ENCODE results near the gene MYO15B.

DNA sequence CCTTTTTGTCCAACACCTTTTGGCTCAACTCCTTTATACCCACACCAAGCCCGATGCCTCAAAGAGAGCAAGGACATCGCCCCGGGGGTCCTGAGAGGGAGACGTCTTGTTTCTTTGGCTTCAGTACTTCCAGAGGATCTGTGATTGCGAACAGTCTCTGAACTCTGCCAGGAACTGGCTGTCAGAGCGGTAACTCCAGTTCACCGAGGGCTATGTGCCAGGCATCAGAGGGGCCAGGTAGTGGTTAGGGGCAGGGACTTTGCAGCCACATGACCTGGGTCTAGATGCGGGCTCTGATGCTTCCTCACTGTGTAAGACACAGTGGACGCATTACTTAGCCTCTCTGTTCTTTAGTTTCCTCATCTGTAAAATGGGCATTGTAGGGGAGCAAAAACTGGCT, 40.5 kb upstream of the MYO15B start:
- TF ChIP-seq, protein P1, sequence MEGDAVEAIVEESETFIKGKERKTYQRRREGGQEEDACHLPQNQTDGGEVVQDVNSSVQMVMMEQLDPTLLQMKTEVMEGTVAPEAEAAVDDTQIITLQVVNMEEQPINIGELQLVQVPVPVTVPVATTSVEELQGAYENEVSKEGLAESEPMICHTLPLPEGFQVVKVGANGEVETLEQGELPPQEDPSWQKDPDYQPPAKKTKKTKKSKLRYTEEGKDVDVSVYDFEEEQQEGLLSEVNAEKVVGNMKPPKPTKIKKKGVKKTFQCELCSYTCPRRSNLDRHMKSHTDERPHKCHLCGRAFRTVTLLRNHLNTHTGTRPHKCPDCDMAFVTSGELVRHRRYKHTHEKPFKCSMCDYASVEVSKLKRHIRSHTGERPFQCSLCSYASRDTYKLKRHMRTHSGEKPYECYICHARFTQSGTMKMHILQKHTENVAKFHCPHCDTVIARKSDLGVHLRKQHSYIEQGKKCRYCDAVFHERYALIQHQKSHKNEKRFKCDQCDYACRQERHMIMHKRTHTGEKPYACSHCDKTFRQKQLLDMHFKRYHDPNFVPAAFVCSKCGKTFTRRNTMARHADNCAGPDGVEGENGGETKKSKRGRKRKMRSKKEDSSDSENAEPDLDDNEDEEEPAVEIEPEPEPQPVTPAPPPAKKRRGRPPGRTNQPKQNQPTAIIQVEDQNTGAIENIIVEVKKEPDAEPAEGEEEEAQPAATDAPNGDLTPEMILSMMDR (conservative IDR thresholded peaks at IDR 0.05 in 1 of 2, IDR thresholded peaks at IDR 0.05 in 1 of 2; ENCODE audit: low read depth in 1 of 2, low read length in 2 of 2) = no peak
- TF ChIP-seq EZH2 (IDR thresholded peaks at IDR 0.05; ENCODE audit: low read length, missing control alignments) = no peak
